Smooth muscle cell of the brain vasculature (primary cell): Measurements from ENCODE around the gene INAFM2.

Experiments
- DNase-seq: peaks from one replicate; pipeline ENCODE4 v3.0.0-alpha.2; 2012; ENCODE audit warnings: low read depth, low spot score

Gene INAFM2

DNA sequence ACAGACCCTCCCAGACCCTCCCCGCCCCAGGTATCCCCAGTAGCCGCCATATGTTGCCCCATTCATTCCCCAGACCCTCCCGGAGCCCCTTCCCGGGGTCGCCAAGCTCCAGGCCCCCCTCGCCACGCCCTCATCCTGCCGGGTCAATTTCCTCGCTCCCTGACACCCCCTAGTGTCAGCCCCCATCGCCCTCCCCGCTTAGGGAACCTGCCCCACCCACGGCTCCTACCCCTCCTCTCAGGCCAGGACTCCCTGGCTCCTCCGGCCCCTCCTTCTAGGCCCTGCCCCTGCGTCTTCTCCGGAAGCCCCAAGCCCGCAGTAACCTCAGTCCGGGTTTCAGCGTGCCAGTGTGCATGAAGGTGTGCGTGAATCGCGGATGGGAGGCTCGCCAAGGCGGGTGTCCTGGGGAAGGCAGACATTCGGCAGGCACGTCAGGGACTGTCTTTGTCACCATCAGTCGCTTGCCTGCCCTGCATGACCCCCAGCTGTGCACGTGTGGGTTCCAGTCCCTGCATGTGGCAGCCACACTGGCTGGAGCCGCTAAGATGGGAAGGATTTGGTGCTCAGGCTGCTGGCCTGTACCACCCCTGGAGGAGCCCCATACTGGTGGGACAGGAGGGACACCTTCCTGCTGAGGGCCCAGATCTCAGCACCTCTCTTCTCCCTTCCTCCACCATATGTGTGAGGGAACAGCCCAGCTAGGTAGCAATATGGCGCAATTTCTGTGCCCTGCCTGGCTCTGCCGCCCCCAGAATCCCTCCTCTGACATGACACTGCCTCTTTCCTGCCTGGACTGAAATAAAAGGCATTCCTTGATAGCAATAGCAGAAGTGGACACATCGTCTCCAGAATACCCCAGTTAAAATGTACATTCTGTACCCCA lies 35.2 kb downstream of the INAFM2 start:
- DNase-seq: no peak

DNA sequence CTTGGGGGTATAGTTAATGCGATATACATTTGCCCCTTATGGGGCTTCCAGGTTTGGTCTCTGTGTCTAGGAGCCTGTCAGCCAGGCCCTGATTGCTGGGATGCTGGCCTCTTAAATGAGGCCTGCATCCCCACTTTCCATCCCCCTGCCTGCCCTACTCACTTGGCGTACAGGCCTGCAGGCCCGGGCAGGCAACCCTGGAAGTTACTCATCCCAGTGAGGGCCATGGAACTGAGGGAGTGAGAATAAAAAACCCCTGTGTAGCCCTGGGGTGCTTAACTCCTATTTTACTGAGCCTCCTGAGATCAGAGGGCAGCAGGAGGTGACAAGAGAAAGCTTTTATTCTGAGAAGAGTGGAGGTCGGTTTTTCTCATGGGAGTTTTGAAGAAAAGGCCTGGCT lies 36.5 kb downstream of the INAFM2 start:
- DNase-seq: no peak

- no peak for DNase-seq
These were observed 38.1 kb downstream of the INAFM2 start for GRCh38 chr15:40361640-40362039.

DNA sequence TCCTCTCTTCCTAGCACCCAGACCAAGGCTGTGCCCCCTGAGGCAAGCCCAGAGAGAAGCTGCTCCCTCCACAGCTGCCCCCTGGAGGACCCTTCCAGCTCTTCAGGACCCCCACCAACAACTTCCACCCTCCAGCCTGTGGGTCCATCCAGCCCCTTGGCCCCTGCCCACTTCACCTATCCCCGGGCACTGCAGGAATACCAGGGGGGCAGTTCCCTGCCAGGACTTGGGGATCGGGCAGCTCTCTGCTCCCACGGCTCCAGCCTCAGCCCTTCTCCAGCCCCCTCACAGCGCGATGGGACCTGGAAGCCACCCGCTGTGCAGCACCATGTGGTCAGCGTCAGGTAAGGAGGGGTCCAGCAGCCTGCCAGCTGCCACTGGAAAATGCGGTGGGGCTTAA lies 40.1 kb downstream of the INAFM2 start:
- DNase-seq: no peak

DNA sequence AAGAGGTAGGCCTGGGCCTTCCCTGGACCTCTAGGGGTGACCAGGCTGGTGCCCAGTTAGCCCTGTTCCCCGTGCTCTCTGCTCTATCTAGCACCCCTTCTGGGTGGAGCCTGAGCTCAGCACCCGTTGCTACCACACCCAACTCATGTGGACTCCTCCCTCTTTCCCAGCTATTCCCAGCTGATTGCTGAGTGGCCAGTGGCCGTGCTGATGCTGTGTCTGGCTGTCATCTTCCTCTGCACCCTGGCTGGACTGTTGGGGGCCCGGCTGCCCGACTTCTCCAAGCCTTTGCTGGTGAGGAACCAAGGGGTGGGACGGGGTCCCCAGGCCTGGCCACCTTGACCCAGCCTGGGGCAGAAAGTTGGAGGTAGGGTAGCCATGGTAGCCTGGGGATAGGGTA lies 40.8 kb downstream of the INAFM2 start:
- DNase-seq: no peak

- no peak for DNase-seq
These were observed 41.5 kb downstream of the INAFM2 start for GRCh38 chr15:40365016-40365415.

DNA sequence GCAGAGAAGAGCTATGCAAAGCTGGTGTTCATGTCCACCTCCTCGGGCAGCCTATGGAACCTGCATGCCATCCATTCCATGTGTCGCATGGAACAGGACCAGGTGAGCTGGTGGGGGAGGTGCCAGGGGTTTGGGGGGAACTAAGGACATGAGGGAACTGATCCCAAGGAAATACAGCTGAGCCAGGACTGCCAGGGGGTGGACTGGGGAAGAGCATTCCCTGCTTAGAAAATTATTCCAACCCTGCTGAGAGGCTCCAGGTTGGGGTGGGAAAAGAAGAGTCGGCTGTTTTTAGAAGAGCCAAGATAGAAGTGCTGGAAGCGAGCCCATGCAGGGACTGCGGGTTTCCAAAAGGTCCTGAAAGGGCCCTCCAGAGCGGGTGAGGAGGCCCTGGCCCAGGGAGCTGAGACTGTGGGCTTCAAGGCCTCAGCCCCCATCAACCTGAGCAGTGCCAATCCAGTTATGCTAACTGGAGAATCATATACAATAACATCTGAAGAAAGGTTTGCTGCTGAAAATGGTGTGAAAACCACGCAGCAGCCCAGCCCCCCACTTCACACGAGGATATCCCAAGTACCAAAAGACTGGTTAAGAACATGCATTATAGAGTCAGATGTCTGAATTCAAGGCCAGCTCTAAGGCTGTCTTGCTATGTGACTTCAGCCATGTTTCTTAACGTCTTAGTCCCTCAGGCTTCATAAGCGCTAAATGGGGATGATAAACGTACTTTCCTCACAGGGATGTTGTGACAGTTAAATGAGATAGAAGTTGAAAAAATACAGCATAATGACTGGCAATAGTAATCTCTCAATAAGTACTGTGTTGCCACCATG lies 42.3 kb downstream of the INAFM2 start:
- no peak for DNase-seq

GRCh38 chr15:40366457-40367370 lies 43.2 kb downstream of the INAFM2 start:
- DNase-seq: no peak

DNA sequence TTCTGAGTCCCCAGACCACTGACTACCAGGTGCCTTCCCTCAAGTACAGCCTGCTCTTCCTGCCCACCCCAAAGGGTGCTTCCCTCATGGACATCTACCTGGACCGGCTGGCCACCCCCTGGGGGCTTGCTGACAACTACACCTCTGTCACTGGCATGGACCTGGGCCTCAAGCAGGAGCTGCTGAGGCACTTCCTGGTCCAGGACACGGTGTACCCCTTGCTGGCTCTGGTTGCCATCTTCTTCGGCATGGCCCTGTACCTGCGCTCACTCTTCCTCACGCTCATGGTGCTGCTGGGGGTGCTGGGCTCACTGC lies 43.8 kb downstream of the INAFM2 start:
- DNase-seq: no peak

DNA sequence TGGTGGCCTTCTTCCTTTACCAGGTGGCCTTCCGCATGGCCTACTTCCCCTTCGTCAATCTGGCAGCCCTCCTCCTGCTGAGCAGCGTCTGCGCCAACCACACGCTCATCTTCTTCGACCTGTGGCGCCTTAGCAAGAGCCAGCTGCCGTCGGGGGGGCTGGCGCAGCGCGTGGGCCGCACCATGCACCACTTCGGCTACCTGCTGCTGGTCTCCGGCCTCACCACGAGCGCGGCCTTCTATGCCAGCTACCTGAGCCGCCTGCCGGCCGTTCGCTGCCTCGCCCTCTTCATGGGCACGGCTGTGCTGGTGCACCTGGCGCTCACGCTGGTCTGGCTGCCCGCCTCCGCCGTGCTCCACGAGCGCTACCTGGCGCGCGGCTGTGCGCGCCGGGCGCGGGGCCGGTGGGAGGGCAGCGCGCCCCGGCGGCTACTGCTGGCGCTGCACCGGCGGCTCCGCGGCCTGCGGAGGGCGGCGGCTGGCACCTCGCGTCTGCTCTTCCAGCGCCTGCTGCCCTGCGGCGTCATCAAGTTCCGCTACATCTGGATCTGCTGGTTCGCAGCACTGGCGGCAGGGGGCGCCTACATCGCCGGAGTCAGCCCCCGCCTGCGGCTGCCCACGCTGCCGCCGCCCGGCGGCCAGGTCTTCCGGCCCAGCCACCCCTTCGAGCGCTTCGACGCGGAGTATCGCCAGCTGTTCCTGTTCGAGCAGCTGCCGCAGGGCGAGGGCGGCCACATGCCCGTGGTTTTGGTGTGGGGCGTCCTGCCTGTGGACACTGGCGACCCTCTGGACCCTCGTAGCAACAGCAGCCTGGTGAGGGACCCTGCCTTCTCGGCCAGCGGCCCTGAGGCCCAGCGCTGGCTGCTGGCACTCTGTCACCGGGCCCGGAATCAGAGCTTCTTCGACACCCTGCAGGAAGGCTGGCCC lies 44.5 kb downstream of the INAFM2 start:
- peak; percentile 36 for DNase-seq

DNA sequence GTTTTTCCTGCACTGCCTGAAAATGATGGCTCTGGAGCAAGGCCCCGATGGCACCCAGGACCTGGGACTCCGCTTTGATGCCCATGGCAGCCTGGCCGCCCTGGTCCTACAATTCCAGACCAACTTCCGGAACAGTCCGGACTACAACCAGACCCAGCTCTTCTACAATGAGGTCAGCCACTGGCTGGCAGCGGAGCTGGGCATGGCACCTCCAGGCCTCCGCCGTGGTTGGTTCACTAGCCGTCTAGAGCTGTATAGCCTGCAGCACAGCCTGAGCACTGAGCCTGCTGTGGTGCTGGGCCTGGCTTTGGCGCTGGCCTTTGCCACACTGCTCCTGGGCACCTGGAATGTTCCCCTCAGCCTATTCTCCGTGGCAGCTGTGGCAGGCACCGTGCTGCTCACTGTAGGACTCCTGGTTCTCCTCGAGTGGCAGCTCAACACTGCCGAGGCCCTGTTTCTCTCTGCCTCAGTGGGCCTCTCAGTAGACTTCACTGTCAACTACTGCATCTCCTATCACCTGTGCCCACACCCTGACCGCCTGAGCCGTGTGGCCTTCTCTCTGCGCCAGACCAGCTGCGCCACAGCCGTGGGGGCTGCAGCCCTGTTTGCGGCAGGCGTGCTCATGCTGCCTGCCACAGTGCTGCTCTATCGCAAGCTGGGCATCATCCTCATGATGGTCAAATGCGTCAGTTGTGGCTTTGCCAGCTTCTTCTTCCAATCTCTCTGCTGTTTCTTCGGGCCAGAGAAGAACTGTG lies 45.4 kb downstream of the INAFM2 start:
- DNase-seq: no peak

DNA sequence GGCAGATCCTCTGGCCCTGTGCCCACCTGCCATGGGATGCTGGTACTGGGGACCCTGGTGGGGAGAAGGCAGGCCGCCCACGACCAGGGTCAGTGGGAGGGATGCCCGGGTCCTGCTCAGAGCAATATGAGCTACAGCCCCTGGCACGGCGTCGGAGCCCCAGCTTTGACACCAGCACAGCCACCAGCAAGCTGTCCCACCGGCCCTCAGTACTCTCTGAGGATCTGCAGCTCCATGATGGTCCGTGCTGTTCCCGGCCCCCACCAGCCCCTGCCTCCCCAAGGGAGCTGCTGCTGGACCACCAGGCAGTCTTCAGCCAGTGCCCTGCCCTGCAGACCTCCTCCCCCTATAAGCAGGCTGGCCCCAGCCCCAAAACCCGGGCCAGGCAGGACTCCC lies 46.0 kb downstream of the INAFM2 start:
- DNase-seq: no peak

- no peak for DNase-seq
These were observed 46.5 kb downstream of the INAFM2 start for GRCh38 chr15:40369971-40370370.

DNA sequence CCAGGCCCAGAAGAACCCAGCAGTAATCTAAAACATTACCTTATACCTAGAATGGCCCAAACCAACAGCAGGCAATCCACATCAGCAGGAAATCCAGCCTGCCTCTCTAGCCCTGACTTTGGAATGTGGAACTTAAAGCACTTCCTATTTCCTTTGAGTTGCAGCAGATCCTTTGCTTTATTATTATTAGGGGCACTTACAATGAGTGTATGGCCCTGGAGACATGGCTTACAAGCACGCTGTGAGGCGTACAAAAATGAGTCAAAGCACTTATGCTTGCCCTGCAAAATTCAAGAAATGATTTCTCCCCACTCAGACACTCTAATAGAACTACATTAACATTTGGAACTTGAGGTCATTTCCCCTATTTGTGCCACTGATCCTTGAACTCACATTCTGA lies 49.5 kb downstream of the INAFM2 start:
- DNase-seq: no peak
